Colonic mucosa (tissue), 4 donors: ENCODE measurements around the gene LMBR1. TPM values are rescaled to one million over a fixed set of nuclear protein-coding genes. Genes with fewer than 3 reads are reported as not detected.

Source experiments
- DNase-seq: peaks from one replicate; pipeline ENCODE4 v3.0.0-alpha.2; 2020
- H3K27ac ChIP-seq: fragments of 200-600 bp; one replicate; pipeline ENCODE4 v1.8.0; 2021
- H3K27me3 ChIP-seq: fragments of 200-600 bp; one replicate; pipeline ENCODE4 v1.8.0; 2021
- H3K36me3 ChIP-seq: fragments of 200-600 bp; one replicate; pipeline ENCODE4 v1.8.0; 2021
- H3K4me1 ChIP-seq: fragments of 200-600 bp; one replicate; pipeline ENCODE4 v1.8.0; 2021; ENCODE audit warnings: mild to moderate bottlenecking
- H3K4me3 ChIP-seq: fragments of 200-600 bp; one replicate; pipeline ENCODE4 v1.8.0; 2021
- H3K9ac ChIP-seq, 2 donors: one replicate each; pipeline ENCODE4 v1.7.0; 2013; ENCODE audit warnings: control low read depth in 2 of 2, low read depth in 2 of 2, low read length in 2 of 2
- H3K9me3 ChIP-seq: fragments of 200-600 bp; one replicate; pipeline ENCODE4 v1.8.0; 2021
- intact Hi-C: fragments of 100-400 bp; cut with DNase I; formaldehyde crosslinking; loops from one replicate; pipeline ENCODE4 v1.14.1; 2022
- total RNA-seq, 2 donors: library from RNA; stranded (reverse); fragmentation: NEBNext Ultra II Directional in 1 of 2; extraction: Animal tissue kit (Norgen Biotek cat#: 25700) in 1 of 2; gene quantifications; one replicate each; pipeline ENCODE4 v1.2.1, GENCODE V29; 2021
- TF ChIP-seq, protein P1 (sequence below): fragments of 200-600 bp; IDR thresholded peaks from one replicate; pipeline ENCODE4 v1.8.0; 2022; ENCODE audit warnings: antibody characterized with exemption, mild to moderate bottlenecking
- donor health status: healthy.
- donor health status: DM: no; HTN: no; CAD: no.
- donor health status: DM: no; HTN: no; CAD: no.

The LMBR1 gene
- total RNA-seq, 2 donors from 2014 or later, result 41.4 to 42.0 TPM

DNA sequence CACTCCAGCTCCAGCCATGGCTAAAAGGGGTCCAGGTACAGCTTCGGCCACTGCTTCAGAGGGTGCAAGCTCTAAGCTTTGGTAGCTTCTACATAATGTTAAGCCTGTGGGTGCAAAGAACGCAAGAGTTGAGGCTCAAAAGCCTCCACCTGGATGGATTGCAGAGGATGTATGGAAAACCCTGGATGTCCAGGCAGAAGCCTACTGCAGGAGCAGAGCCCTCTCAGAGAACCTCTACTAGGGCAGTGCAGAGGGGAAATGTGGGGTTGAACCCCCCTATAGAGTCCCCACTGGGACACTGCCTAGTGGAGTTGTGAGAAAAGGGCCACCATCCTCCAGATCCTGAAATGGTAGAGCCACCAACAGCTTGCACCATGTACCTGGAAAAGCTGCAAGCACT, 263.1 kb downstream of the LMBR1 start:
- no peaks in the 10 kb centered on the region for H3K36me3 ChIP-seq
- H3K27me3 ChIP-seq, result no peaks in the 10 kb centered on the region
- H3K9me3 ChIP-seq, result no peaks in the 10 kb centered on the region
- intact Hi-C loops, result no loop called here
- no peak for DNase-seq
- H3K27ac ChIP-seq, result no peak overlapping the region
- no peaks in the 10 kb centered on the region for H3K4me1 ChIP-seq
- H3K9ac ChIP-seq, result no peak overlapping the region
- H3K4me3 ChIP-seq, result no peak overlapping the region
- TF ChIP-seq, protein P1, sequence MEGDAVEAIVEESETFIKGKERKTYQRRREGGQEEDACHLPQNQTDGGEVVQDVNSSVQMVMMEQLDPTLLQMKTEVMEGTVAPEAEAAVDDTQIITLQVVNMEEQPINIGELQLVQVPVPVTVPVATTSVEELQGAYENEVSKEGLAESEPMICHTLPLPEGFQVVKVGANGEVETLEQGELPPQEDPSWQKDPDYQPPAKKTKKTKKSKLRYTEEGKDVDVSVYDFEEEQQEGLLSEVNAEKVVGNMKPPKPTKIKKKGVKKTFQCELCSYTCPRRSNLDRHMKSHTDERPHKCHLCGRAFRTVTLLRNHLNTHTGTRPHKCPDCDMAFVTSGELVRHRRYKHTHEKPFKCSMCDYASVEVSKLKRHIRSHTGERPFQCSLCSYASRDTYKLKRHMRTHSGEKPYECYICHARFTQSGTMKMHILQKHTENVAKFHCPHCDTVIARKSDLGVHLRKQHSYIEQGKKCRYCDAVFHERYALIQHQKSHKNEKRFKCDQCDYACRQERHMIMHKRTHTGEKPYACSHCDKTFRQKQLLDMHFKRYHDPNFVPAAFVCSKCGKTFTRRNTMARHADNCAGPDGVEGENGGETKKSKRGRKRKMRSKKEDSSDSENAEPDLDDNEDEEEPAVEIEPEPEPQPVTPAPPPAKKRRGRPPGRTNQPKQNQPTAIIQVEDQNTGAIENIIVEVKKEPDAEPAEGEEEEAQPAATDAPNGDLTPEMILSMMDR, result no peak

- Histone ChIP-seq H3K36me3 (no peaks in the 10 kb centered on the region), H3K27me3 (no peaks in the 10 kb centered on the region), H3K9me3 (no peaks in the 10 kb centered on the region), H3K27ac (no peak overlapping the region), H3K4me3 (no peak overlapping the region), H3K4me1 (no peaks in the 10 kb centered on the region), H3K9ac (no peak overlapping the region)
- intact Hi-C loops, result no loop called here
- no peak for DNase-seq
- TF ChIP-seq, protein P1, result no peak
These were observed 264.4 kb downstream of the LMBR1 start for GRCh38 chr7:156628562-156628961.

Other genes with a start within 250 kb of the LMBR1 start
- 10 to 100 TPM; 12.7 to 21.4 TPM for gene NOM1, start 56.5 kb upstream of the LMBR1 start, total RNA-seq
- 10 to 100 TPM; 14.5 to 27.4 TPM for gene MNX1, start 117.5 kb upstream of the LMBR1 start, total RNA-seq
- gene UBE3C, start 245.7 kb upstream of the LMBR1 start, total RNA-seq, result 10 to 100 TPM; 50.9 to 60.7 TPM